OCI-LY7 (cell line): ENCODE data around the gene NMT1. TPM values are rescaled to one million over a fixed set of nuclear protein-coding genes. Genes with fewer than 3 reads are reported as not detected.

Experiments used
- BruUV-seq: library from RNA; stranded (reverse); fragments of 400-500 nt; replicated peaks from 2 replicates; lab custom pipeline; 2021; lab: Mats Ljungman, UMichigan
- CTCF ChIA-PET: fragments of 300-600 bp; sonication (Branson Sonifier 250); formaldehyde crosslinking; loops from one replicate; lab custom pipeline; 2022; ENCODE audit warnings: antibody characterized with exemption; ENCODE audit not compliant: unreplicated experiment; lab: Charles Lee
- POLR2A ChIA-PET: fragments of 300-600 bp; sonication (Branson Sonifier 250); formaldehyde crosslinking; loops from one replicate; lab custom pipeline; 2022; ENCODE audit warnings: antibody characterized with exemption; lab: Charles Lee
- DNase-seq: peaks from one replicate; pipeline ENCODE4 v3.0.0-alpha.2; 2015; ENCODE audit warnings: low spot score
- H2AFZ ChIP-seq: fragments of 200-600 bp; sonication (generic), shearing (Covaris generic); 2 replicates; pipeline ENCODE4 v1.6.1; 2014; ENCODE audit warnings: mild to moderate bottlenecking, antibody characterized with exemption, low read length, moderate library complexity
- H3K27ac ChIP-seq: fragments of 200-600 bp; sonication (generic); 2 replicates; pipeline ENCODE4 v1.5.1; 2014; ENCODE audit warnings: mixed run types, low read depth, mild to moderate bottlenecking, moderate library complexity, low read length, inconsistent platforms; ENCODE audit not compliant: poor library complexity, severe bottlenecking
- H3K36me3 ChIP-seq: fragments of 200-600 bp; sonication (generic); 2 replicates; pipeline ENCODE4 v1.6.1; 2014; ENCODE audit warnings: mild to moderate bottlenecking, antibody characterized with exemption, low read length, moderate library complexity, mixed read lengths; ENCODE audit not compliant: insufficient read depth
- H3K4me1 ChIP-seq: fragments of 200-600 bp; sonication (generic); 2 replicates; pipeline ENCODE4 v1.5.1; 2014; ENCODE audit warnings: mild to moderate bottlenecking, low read length; ENCODE audit not compliant: insufficient read depth, poor library complexity, severe bottlenecking
- H3K4me2 ChIP-seq: fragments of 200-600 bp; sonication (generic); 2 replicates; pipeline ENCODE4 v1.6.1; 2014; ENCODE audit warnings: mild to moderate bottlenecking, low read length
- H3K4me3 ChIP-seq: fragments of 200-600 bp; sonication (generic); 2 replicates; pipeline ENCODE4 v1.5.1; 2014; ENCODE audit warnings: mild to moderate bottlenecking, low read depth, low read length; ENCODE audit not compliant: poor library complexity, severe bottlenecking
- H3K79me2 ChIP-seq: fragments of 200-600 bp; sonication (generic); 2 replicates; pipeline ENCODE4 v1.6.1; 2016; ENCODE audit warnings: low read depth, mild to moderate bottlenecking, low read length, moderate library complexity, mixed read lengths; ENCODE audit not compliant: insufficient read depth
- H3K9me2 ChIP-seq: fragments of 200-600 bp; sonication (generic); 2 replicates; pipeline ENCODE4 v1.6.1; 2016; ENCODE audit warnings: mild to moderate bottlenecking, low read length, mixed read lengths; ENCODE audit not compliant: insufficient read depth
- H3K9me3 ChIP-seq: fragments of 200-600 bp; sonication (generic); 2 replicates; pipeline ENCODE4 v1.6.1; 2014; ENCODE audit warnings: mild to moderate bottlenecking, mixed run types, low read length, mixed read lengths
- H4K20me1 ChIP-seq: fragments of 200-600 bp; sonication (generic); 2 replicates; pipeline ENCODE4 v1.6.1; 2014; ENCODE audit warnings: mild to moderate bottlenecking, antibody characterized with exemption, low read length, moderate library complexity, mixed read lengths; ENCODE audit not compliant: insufficient read depth
- CTCF ChIP-seq: fragments of 200-600 bp; sonication (generic); conservative IDR thresholded peaks from 2 replicates; pipeline ENCODE4 v1.5.1; 2014; ENCODE audit warnings: mild to moderate bottlenecking, antibody characterized with exemption, low read length, moderate library complexity, mixed read lengths
- EZH2phosphoT487 ChIP-seq: fragments of 200-600 bp; sonication (generic); IDR thresholded peaks from 2 replicates; pipeline ENCODE4 v1.6.1; 2018; ENCODE audit warnings: low read depth, borderline replicate concordance, mild to moderate bottlenecking, mixed run types, antibody characterized with exemption, low read length, moderate library complexity, mixed read lengths
- intact Hi-C: fragments of 100-400 bp; cut with micrococcal nuclease; formaldehyde crosslinking; loops from one replicate; pipeline ENCODE4 v1.10.0; 2022; ENCODE audit not compliant: unreplicated experiment
- total RNA-seq, 2 experiments: library from RNA; depleted of rRNA in 1 of 2; stranded (reverse); fragments of >200 nt in 1 of 2; shearing (Covaris generic) in 1 of 2; gene quantifications; 2 replicates each; pipeline ENCODE4 v1.2.3, GENCODE V29; 2014 to 2022

Gene NMT1
- total RNA-seq, 2 experiments from 2014 or later: 82.3 to 134 TPM

DNA sequence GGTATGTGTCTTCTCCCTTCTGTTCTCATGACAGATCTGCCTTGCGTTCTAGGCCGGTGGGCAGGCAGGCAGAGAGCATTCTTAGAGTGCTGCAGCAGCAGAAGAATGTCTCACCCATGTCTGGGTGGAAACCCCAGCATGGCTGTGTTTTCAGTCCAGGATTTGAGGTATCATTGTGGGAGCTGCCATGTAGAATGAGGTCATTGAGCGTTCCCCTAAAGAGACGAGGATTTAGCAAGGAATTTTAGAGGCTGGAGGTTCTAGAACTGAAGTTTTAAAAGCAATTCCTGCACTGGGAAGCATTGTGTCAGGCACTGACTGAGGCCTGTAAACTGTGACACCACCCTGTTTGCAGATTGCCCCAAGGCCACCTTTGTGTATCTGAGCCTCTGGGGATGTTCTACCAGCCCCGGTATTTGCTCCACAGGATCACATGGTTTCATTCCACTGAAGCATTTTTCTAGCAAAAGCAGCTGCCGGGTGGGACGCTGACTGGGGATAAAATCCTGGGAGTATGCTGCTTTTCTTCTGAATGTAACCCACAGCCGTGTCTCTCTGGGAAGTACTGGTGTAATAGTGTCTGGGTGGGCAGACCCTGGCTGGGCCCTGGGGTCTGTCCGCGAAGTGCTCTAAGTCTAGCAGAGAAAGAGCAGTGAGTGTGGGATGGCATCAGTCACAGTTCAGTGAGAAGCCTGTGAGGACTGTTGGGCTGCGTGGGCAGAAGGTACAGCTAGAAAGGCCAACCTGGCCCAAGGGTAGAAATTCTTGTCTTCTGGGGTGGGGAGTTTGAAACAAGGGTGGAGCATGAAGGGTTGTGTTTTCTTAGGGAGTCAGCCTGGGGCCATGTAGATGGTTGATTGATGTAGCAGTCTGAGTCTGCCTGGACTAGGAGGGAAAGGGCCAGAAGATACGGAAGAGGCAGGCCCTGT lies 41.0 kb downstream of the NMT1 start:
- no peak overlapping the region for H3K27ac ChIP-seq
- intact Hi-C loops: no loop called here
- ChIA-PET CTCF (no interaction called here), POLR2A (no interaction called here)
- H3K36me3 ChIP-seq: peaks cover 94% of the 10 kb centered on the region
- H2AFZ ChIP-seq: no peak overlapping the region
- DNase-seq: no peak
- no peak overlapping the region for H3K4me3 ChIP-seq
- H3K9me3 ChIP-seq: no peaks in the 10 kb centered on the region
- no TSS peak for BruUV-seq
- no peaks in the 10 kb centered on the region for H3K4me1 ChIP-seq
- no peaks in the 10 kb centered on the region for H3K9me2 ChIP-seq
- no peaks in the 10 kb centered on the region for H3K79me2 ChIP-seq
- no peak overlapping the region for H3K4me2 ChIP-seq
- no peaks in the 10 kb centered on the region for H4K20me1 ChIP-seq
- TF ChIP-seq EZH2phosphoT487 (no peak), CTCF (no peak)

DNA sequence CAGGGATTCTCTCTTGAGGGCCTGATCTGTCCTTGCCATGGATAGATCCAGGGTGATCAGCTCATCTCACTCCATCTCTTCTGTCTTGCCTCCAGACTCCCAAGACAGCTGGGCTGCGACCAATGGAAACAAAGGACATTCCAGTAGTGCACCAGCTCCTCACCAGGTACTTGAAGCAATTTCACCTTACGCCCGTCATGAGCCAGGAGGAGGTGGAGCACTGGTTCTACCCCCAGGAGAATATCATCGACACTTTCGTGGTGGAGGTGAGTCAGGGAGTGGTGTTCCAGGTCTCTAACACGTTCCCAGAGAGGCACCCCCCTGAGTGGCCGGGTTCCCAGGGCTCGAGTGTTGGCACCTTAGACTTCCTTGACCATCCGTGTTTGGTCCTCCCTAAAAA lies 41.7 kb downstream of the NMT1 start:
- no peaks in the 10 kb centered on the region for H3K79me2 ChIP-seq
- CTCF ChIA-PET: no interaction called here
- no peaks in the 10 kb centered on the region for H3K9me2 ChIP-seq
- TF ChIP-seq EZH2phosphoT487 (no peak), CTCF (no peak)
- no peaks in the 10 kb centered on the region for H3K9me3 ChIP-seq
- no peak overlapping the region for H3K4me3 ChIP-seq
- POLR2A ChIA-PET: no interaction called here
- no peak overlapping the region for H3K27ac ChIP-seq
- BruUV-seq: no TSS peak
- H3K4me1 ChIP-seq: no peaks in the 10 kb centered on the region
- intact Hi-C loops: no loop called here
- H4K20me1 ChIP-seq: no peaks in the 10 kb centered on the region
- no peak overlapping the region for H3K4me2 ChIP-seq
- H2AFZ ChIP-seq: no peak overlapping the region
- DNase-seq: no peak
- H3K36me3 ChIP-seq: peaks cover 94% of the 10 kb centered on the region

GRCh38 chr17:45103269-45103795 lies 42.2 kb downstream of the NMT1 start:
- Histone ChIP-seq H3K27ac (no peak overlapping the region), H3K9me2 (no peaks in the 10 kb centered on the region), H3K4me3 (no peak overlapping the region), H3K9me3 (no peaks in the 10 kb centered on the region), H3K4me1 (no peaks in the 10 kb centered on the region), H4K20me1 (no peaks in the 10 kb centered on the region), H3K36me3 (peaks cover 94% of the 10 kb centered on the region), H3K79me2 (no peaks in the 10 kb centered on the region), H3K4me2 (no peak overlapping the region), H2AFZ (no peak overlapping the region)
- DNase-seq: no peak
- POLR2A ChIA-PET: no interaction called here
- CTCF ChIA-PET: no interaction called here
- intact Hi-C loops: no loop called here
- BruUV-seq: no TSS peak
- TF ChIP-seq CTCF (no peak), EZH2phosphoT487 (no peak)
